ENCODE data around the gene USP12. TPM values are rescaled to one million over a fixed set of nuclear protein-coding genes. Genes with fewer than 3 reads are reported as not detected.

Gene USP12
- polyA plus RNA-seq, 1 experiment: 4.4 TPM

- ChIA-PET POLR2A (no interaction called here), CTCF (interaction anchor here (0.7 to 0.8 kb wide), 2 partner anchors 15 to 133 kb away, joined by 3 to 4 read pairs; no protein-coding TSS in a partner anchor)
- Histone ChIP-seq H3K27me3 (ENCODE audit: control insufficient read depth, insufficient read depth, low read length) (no peaks in the 10 kb centered on the region), H3K4me3 (ENCODE audit: low read depth, low read length) (no peak overlapping the region), H3K36me3 (ENCODE audit: control insufficient read depth, insufficient read depth, low read length) (no peaks in the 10 kb centered on the region; the same call in 1 of the 2 replicates)
- TF ChIP-seq, protein P1, sequence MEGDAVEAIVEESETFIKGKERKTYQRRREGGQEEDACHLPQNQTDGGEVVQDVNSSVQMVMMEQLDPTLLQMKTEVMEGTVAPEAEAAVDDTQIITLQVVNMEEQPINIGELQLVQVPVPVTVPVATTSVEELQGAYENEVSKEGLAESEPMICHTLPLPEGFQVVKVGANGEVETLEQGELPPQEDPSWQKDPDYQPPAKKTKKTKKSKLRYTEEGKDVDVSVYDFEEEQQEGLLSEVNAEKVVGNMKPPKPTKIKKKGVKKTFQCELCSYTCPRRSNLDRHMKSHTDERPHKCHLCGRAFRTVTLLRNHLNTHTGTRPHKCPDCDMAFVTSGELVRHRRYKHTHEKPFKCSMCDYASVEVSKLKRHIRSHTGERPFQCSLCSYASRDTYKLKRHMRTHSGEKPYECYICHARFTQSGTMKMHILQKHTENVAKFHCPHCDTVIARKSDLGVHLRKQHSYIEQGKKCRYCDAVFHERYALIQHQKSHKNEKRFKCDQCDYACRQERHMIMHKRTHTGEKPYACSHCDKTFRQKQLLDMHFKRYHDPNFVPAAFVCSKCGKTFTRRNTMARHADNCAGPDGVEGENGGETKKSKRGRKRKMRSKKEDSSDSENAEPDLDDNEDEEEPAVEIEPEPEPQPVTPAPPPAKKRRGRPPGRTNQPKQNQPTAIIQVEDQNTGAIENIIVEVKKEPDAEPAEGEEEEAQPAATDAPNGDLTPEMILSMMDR (IDR thresholded peaks at IDR 0.05; ENCODE audit: insufficient read depth, low read depth, low read length): no peak
- no peak for DNase-seq (ENCODE audit: low read depth)
These were observed 10.8 kb downstream of the USP12 start for GRCh38 chr13:27160657-27161295.

DNA sequence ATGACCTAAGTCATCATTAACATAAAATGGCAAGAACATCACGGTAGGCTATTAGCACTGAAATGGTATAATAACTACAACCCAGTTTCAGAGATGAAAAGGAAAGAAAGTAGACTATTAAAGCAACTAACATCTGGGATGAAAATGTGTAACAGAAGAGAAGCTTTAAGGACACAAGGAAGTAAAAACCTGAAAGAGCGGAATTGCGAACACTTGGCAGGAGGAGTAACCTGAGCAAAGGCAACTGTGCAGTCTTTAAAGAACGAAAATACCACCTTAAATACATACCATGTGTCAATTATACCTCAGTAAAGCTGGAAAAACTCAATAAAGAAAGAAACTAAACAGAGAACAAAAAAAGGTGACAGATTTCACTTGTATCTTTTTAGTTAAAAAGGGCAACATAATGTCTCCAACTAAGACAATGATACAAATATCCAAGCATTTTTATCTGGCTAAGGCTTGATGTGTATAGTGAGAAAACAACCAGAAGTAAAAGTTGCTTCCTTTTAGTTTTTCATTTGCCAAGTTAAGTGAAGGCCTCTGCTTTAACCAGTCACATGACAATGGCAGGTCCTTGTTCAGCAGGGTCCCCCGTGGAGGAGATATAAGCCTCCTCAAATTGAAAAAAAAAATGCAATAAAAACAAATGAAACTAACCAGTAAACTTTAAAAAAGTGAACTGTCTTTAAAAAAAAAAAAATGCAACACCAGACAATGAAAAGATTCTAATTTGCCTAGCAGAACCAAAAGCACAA is 11.6 kb downstream of the USP12 start:
- POLR2A ChIA-PET: no interaction called here
- TF ChIP-seq, protein P1 (IDR thresholded peaks at IDR 0.05; ENCODE audit: insufficient read depth, low read depth, low read length): no peak
- Histone ChIP-seq H3K4me3 (ENCODE audit: low read depth, low read length) (no peak overlapping the region), H3K36me3 (ENCODE audit: control insufficient read depth, insufficient read depth, low read length) (no peaks in the 10 kb centered on the region; the same call in 1 of the 2 replicates), H3K27me3 (ENCODE audit: control insufficient read depth, insufficient read depth, low read length) (no peaks in the 10 kb centered on the region)
- no peak for DNase-seq (ENCODE audit: low read depth)
- CTCF ChIA-PET: interaction anchor here (0.6 to 0.7 kb wide), 2 partner anchors 12 to 132 kb away, joined by 3 read pairs; no protein-coding TSS in a partner anchor

DNA sequence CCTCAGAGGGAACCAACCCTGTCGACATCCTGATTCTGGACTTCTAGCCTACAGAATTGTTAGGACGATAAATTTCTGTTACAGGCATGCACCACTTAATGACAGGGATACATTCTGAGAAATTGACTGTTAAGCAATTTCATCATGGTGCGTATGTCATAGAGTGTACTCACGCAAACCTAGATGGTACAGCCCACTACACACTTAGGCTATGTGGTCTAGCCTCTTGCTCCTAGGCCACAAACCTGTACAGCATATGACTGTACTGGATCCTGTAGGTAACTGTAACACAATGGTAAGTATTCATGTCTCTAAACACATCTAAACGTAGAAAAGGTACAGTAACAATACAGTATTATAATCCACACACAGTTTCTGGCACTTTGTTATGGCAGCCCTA is 13.3 kb downstream of the USP12 start:
- CTCF ChIA-PET: interaction anchor here (1.8 kb wide), 1 partner anchor 113 kb away, joined by 5 read pairs; the partner anchor contains the start of gene RASL11A
- no peaks in the 10 kb centered on the region; the same call in 1 of the 2 replicates for H3K36me3 ChIP-seq (ENCODE audit: control insufficient read depth, insufficient read depth, low read length)
- no peak overlapping the region for H3K4me3 ChIP-seq (ENCODE audit: low read depth, low read length)
- no peaks in the 10 kb centered on the region for H3K27me3 ChIP-seq (ENCODE audit: control insufficient read depth, insufficient read depth, low read length)
- POLR2A ChIA-PET: no interaction called here
- TF ChIP-seq, protein P1 (IDR thresholded peaks at IDR 0.05; ENCODE audit: insufficient read depth, low read depth, low read length): no peak
- no peak for DNase-seq (ENCODE audit: low read depth)

- TF ChIP-seq, protein P1 (IDR thresholded peaks at IDR 0.05; ENCODE audit: insufficient read depth, low read depth, low read length): no peak
- Histone ChIP-seq H3K4me3 (ENCODE audit: low read depth, low read length) (no peak overlapping the region), H3K27me3 (ENCODE audit: control insufficient read depth, insufficient read depth, low read length) (no peaks in the 10 kb centered on the region), H3K36me3 (ENCODE audit: control insufficient read depth, insufficient read depth, low read length) (no peaks in the 10 kb centered on the region)
- DNase-seq (ENCODE audit: low read depth): no peak
- ChIA-PET POLR2A (no interaction called here), CTCF (no interaction called here)
These were observed 19.6 kb downstream of the USP12 start for GRCh38 chr13:27151798-27152599.

DNA sequence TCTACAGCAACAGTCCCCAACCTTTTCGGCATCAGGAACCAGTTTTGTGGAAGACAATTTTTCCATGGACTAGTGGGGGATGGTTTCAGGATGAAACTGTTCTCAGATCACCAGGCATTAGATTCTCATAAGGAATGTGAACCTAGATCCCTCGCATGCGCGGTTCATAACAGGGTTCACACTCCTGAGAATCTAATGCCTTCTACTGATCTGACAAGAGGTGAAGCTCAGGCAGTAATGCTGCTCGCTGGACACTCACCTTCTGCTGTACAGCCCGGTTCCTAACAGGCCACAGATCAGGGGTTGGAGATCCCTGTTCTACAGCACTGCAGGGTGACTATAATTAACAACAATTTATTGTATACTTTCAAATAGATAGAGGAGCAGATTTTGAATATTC is 21.9 kb downstream of the USP12 start:
- ChIA-PET CTCF (no interaction called here), POLR2A (no interaction called here)
- Histone ChIP-seq H3K4me3 (ENCODE audit: low read depth, low read length) (no peak overlapping the region), H3K27me3 (ENCODE audit: control insufficient read depth, insufficient read depth, low read length) (no peaks in the 10 kb centered on the region), H3K36me3 (ENCODE audit: control insufficient read depth, insufficient read depth, low read length) (no peaks in the 10 kb centered on the region)
- TF ChIP-seq, protein P1 (IDR thresholded peaks at IDR 0.05; ENCODE audit: insufficient read depth, low read depth, low read length): no peak
- DNase-seq (ENCODE audit: low read depth): no peak
